ENCODE data around the gene RALGAPA2. TPM values are rescaled to one million over a fixed set of nuclear protein-coding genes. Genes with fewer than 3 reads are reported as not detected.

The RALGAPA2 gene
- total and polyA plus RNA-seq, 7 experiments from 2014 or later, result 6.7 to 45.4 (median 34.9) TPM

DNA sequence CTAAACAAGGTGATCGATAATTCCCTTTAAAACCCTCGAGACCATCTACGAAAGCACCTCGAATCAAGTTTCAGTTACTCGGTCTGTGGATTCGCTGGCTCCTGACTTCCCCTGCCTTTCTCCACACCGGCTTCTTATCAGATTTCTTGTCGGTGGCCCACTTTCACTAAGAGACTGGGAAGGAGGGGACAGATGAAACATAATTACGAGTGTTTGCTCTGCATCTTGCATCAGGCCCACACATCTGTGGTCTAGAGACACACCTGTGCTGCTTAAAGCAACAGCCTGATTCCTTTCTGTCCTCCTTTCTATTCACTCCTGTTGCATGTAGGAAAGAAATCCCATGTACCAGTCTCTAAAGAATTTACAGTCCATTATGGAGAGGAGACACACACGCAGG, 306.8 kb downstream of the RALGAPA2 start:
- Histone ChIP-seq H3K27me3 (ENCODE audit: control insufficient read depth in 2 of 2, insufficient read depth in 2 of 2, low read length in 2 of 2) (no peaks in the 10 kb centered on the region), H3K27ac (ENCODE audit: low read depth, low read length) (no peak overlapping the region), H3K36me3 (ENCODE audit: control insufficient read depth in 2 of 3, insufficient read depth in 3 of 3, low read length in 3 of 3) (peaks cover 0 to 11% (median 0%) of the 10 kb centered on the region in 3 experiments), H3K4me1 (ENCODE audit: control insufficient read depth in 2 of 2, insufficient read depth in 2 of 2, low read length in 2 of 2) (no peaks in the 10 kb centered on the region), H3K4me3 (ENCODE audit: low read length) (no peak overlapping the region), H3K9me3 (ENCODE audit: control insufficient read depth in 2 of 3, low read length in 3 of 3) (no peaks in the 10 kb centered on the region)
- peaks cover 0 to 4% (median 0%) of the 10 kb centered on the region in 7 donors for H3K4me1 Mint-ChIP-seq
- intact Hi-C loops (cut with micrococcal nuclease), result no loop called here
- DNase-seq, result no peak
- peaks cover 0 to 41% (median 5%) of the 10 kb centered on the region in 5 donors for H3K36me3 Mint-ChIP-seq
- peak overlapping the region in 1 of 9 donors; percentile 38 for H3K27ac Mint-ChIP-seq
- H3K27me3 Mint-ChIP-seq, result no peaks in the 10 kb centered on the region
- H3K9me3 Mint-ChIP-seq, result peaks cover 0 to 2% (median 0%) of the 10 kb centered on the region in 11 donors
- no peak for ATAC-seq
- ChIA-PET POLR2A (no interaction called here), CTCF (no interaction called here)
- H3K4me3 Mint-ChIP-seq, result no peak overlapping the region

DNA sequence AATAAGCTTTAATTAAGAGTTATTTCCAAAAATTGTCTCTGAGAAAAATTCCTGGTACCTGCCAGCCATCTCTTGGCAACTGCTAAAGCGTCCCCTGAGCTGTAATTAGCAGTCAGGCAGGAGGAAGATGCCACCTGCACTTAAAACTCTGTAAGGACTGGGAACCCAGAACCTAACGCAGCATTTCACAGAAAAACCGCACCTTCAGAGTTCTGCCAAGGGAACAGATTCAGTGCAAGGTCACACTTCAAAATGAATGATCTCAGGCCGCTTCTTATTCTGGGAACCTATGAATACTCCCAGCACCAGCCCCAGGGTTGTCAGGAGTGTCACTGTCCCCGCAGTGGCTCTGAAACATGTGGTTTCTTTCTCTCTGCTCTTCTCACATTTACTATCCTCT, 307.8 kb downstream of the RALGAPA2 start:
- intact Hi-C loops (cut with micrococcal nuclease), result no loop called here
- peaks cover 0 to 4% (median 0%) of the 10 kb centered on the region in 7 donors for H3K4me1 Mint-ChIP-seq
- ChIA-PET CTCF (no interaction called here), POLR2A (no interaction called here)
- peaks cover 0 to 2% (median 0%) of the 10 kb centered on the region in 11 donors for H3K9me3 Mint-ChIP-seq
- H3K27me3 Mint-ChIP-seq, result no peaks in the 10 kb centered on the region
- no peaks in the 10 kb centered on the region for H3K27me3 ChIP-seq (ENCODE audit: control insufficient read depth in 2 of 2, insufficient read depth in 2 of 2, low read length in 2 of 2)
- H3K27ac Mint-ChIP-seq, result no peak overlapping the region
- no peaks in the 10 kb centered on the region for H3K9me3 ChIP-seq (ENCODE audit: control insufficient read depth in 2 of 3, low read length in 3 of 3)
- no peak overlapping the region for H3K4me3 Mint-ChIP-seq
- H3K4me3 ChIP-seq (ENCODE audit: low read length), result no peak overlapping the region
- peaks cover 0 to 42% (median 5%) of the 10 kb centered on the region in 5 donors for H3K36me3 Mint-ChIP-seq
- H3K4me1 ChIP-seq (ENCODE audit: control insufficient read depth in 2 of 2, insufficient read depth in 2 of 2, low read length in 2 of 2), result no peaks in the 10 kb centered on the region
- peaks cover 0 to 13% (median 0%) of the 10 kb centered on the region in 3 experiments for H3K36me3 ChIP-seq (ENCODE audit: control insufficient read depth in 2 of 3, insufficient read depth in 3 of 3, low read length in 3 of 3)
- DNase-seq (no peak), ATAC-seq (no peak)
- no peak overlapping the region for H3K27ac ChIP-seq (ENCODE audit: low read depth, low read length)

DNA sequence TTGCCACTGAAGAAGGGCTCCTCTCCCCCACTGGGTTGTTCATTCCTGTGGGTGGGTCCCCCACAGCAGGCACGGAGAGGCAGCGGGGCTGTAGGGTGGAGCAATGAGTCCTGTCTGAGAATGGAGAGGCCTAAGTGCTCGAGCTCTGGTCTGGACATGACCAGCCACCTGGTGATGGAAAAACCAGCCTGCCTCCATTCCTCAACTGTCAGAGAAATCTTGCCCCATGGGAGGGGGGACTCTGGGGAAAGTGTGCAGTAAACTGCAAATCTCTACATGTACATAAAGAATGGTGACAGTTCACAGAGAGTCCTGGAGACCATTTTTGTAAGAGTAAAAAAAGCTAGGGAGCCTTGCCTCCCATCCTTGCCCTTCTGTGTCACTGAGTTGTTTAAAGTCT, 310.5 kb downstream of the RALGAPA2 start:
- H3K4me1 ChIP-seq (ENCODE audit: control insufficient read depth in 2 of 2, insufficient read depth in 2 of 2, low read length in 2 of 2), result no peaks in the 10 kb centered on the region
- no peak overlapping the region for H3K27ac Mint-ChIP-seq
- peaks cover 0 to 2% (median 0%) of the 10 kb centered on the region in 11 donors for H3K9me3 Mint-ChIP-seq
- H3K27me3 Mint-ChIP-seq, result no peaks in the 10 kb centered on the region
- CTCF ChIA-PET, result no interaction called here
- POLR2A ChIA-PET, result no interaction called here
- no peak overlapping the region for H3K27ac ChIP-seq (ENCODE audit: low read depth, low read length)
- ATAC-seq (no peak), DNase-seq (no peak)
- H3K4me3 Mint-ChIP-seq, result no peak overlapping the region
- no peak overlapping the region for H3K4me3 ChIP-seq (ENCODE audit: low read length)
- H3K4me1 Mint-ChIP-seq, result peaks cover 0 to 4% (median 0%) of the 10 kb centered on the region in 7 donors
- no peaks in the 10 kb centered on the region for H3K27me3 ChIP-seq (ENCODE audit: control insufficient read depth in 2 of 2, insufficient read depth in 2 of 2, low read length in 2 of 2)
- H3K36me3 ChIP-seq (ENCODE audit: control insufficient read depth in 2 of 3, insufficient read depth in 3 of 3, low read length in 3 of 3), result peaks cover 0 to 16% (median 0%) of the 10 kb centered on the region in 3 experiments
- intact Hi-C loops (cut with micrococcal nuclease), result no loop called here
- no peaks in the 10 kb centered on the region for H3K9me3 ChIP-seq (ENCODE audit: control insufficient read depth in 2 of 3, low read length in 3 of 3)
- H3K36me3 Mint-ChIP-seq, result peaks cover 0 to 53% (median 7%) of the 10 kb centered on the region in 5 donors

DNA sequence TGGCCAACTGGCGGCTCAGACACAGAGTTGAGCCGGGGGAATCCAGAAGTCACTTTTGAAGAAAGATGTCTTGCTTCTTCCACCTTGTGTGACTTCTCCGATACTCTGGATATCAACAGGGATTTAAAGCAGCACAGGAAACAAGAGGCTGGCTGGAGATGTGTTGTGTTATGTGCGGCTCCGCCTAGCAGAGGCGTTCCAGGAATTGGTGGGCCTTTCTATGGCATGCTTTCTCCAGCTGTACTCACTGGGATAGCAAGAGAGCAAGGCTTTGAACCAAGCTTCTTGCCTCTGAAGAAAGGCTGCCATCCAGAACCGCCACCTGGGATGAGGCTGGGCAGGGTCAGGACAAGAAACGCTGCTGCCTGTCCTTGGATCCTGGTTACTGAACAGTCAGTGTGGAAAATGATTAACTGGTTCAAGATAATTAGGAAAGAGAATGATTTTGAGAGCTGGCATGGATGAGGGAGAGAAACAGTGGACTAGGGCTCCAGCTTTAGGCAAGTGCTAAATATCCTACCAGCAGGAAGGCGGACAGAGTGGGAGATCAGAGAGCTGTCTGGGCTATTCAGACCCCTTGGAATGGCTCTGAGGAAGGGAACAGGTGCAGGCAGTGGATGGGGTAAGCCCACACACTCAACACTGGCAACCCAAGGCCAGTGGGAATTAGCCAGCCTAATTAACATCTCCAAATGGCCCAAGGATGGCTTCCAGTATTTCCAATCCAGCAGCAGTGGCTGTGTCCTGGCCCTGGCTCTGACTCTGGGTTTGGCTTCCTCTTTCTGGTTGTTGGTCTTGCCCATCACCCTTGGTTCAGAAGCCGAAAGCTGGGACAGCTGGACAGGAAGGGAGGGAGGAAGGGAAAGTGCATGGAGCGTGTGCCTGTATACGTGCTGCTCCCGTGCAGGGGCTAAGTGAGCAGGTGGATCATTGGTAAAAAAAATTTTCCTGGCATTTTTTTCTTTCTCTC, 312.6 kb downstream of the RALGAPA2 start:
- H3K27ac ChIP-seq (ENCODE audit: low read depth, low read length), result no peak overlapping the region
- Mint-ChIP-seq H3K4me3 (no peak overlapping the region), H3K36me3 (peaks cover 0 to 49% (median 11%) of the 10 kb centered on the region in 5 donors), H3K4me1 (peaks cover 0 to 2% (median 0%) of the 10 kb centered on the region in 7 donors), H3K9me3 (peaks cover 0 to 2% (median 0%) of the 10 kb centered on the region in 11 donors), H3K27me3 (no peaks in the 10 kb centered on the region), H3K27ac (no peak overlapping the region)
- DNase-seq (no peak), ATAC-seq (no peak)
- ChIA-PET CTCF (no interaction called here), POLR2A (no interaction called here)
- no peaks in the 10 kb centered on the region for H3K27me3 ChIP-seq (ENCODE audit: control insufficient read depth in 2 of 2, insufficient read depth in 2 of 2, low read length in 2 of 2)
- no peak overlapping the region for H3K4me3 ChIP-seq (ENCODE audit: low read length)
- no peaks in the 10 kb centered on the region for H3K9me3 ChIP-seq (ENCODE audit: control insufficient read depth in 2 of 3, low read length in 3 of 3)
- intact Hi-C loops (cut with micrococcal nuclease), result no loop called here
- no peaks in the 10 kb centered on the region for H3K4me1 ChIP-seq (ENCODE audit: control insufficient read depth in 2 of 2, insufficient read depth in 2 of 2, low read length in 2 of 2)
- H3K36me3 ChIP-seq (ENCODE audit: control insufficient read depth in 2 of 3, insufficient read depth in 3 of 3, low read length in 3 of 3), result peaks cover 0 to 20% (median 0%) of the 10 kb centered on the region in 3 experiments

DNA sequence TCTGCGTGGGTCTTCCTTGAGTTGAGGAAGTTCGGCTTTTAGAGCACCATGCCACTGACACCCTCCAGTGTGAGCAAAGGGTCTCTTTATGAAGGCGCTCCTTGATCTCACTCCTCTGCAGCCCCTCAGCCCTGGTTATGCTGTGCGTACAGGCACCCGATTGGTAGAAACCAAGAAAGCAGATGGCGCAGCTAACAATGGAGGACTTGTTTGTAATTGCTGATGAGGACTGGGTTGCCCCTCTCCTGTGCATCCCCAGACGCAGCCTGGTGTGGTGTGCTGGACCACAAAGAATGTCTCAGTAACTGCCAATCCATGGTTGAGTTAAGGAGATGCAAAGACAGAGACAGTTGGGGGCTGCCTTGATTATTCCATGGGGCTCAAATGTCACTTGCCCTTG, 314.3 kb downstream of the RALGAPA2 start:
- ATAC-seq, result no peak
- CTCF ChIA-PET, result no interaction called here
- Mint-ChIP-seq H3K36me3 (peaks cover 0 to 51% (median 12%) of the 10 kb centered on the region in 5 donors), H3K27me3 (no peaks in the 10 kb centered on the region), H3K4me1 (no peaks in the 10 kb centered on the region), H3K27ac (peak overlapping the region in 1 of 9 donors; percentile 59), H3K9me3 (peaks cover 0 to 2% (median 0%) of the 10 kb centered on the region in 11 donors), H3K4me3 (no peak overlapping the region)
- no peaks in the 10 kb centered on the region for H3K4me1 ChIP-seq (ENCODE audit: control insufficient read depth in 2 of 2, insufficient read depth in 2 of 2, low read length in 2 of 2)
- peaks cover 0 to 20% (median 0%) of the 10 kb centered on the region in 3 experiments for H3K36me3 ChIP-seq (ENCODE audit: control insufficient read depth in 2 of 3, insufficient read depth in 3 of 3, low read length in 3 of 3)
- DNase-seq, result no peak
- no peak overlapping the region for H3K4me3 ChIP-seq (ENCODE audit: low read length)
- no peak overlapping the region for H3K27ac ChIP-seq (ENCODE audit: low read depth, low read length)
- H3K27me3 ChIP-seq (ENCODE audit: control insufficient read depth in 2 of 2, insufficient read depth in 2 of 2, low read length in 2 of 2), result no peaks in the 10 kb centered on the region
- POLR2A ChIA-PET, result no interaction called here
- no peaks in the 10 kb centered on the region for H3K9me3 ChIP-seq (ENCODE audit: control insufficient read depth in 2 of 3, low read length in 3 of 3)
- intact Hi-C loops (cut with micrococcal nuclease), result no loop called here

DNA sequence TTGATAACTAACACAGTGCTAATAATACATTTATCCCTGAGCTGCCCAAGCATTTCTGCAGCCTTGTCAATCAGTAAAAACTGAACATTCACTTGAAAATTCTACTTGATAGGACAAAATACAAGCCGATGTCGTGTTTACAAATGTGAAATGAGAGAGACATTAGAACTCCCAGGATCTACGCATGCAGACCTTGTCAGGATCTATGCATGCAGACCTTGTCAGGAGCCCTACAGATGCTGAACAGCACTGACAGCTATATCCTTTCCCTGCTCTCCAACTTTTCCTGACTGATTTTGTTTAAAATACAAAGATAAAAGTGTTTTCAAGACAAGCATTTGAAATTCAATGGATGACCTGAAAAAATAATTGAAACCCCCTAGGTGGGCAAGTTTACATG, 315.6 kb downstream of the RALGAPA2 start:
- DNase-seq (no peak), ATAC-seq (no peak)
- H3K27ac ChIP-seq (ENCODE audit: low read depth, low read length), result no peak overlapping the region
- Mint-ChIP-seq H3K27ac (no peak overlapping the region), H3K4me1 (no peaks in the 10 kb centered on the region), H3K27me3 (no peaks in the 10 kb centered on the region), H3K9me3 (no peaks in the 10 kb centered on the region), H3K4me3 (no peak overlapping the region), H3K36me3 (peaks cover 0 to 53% (median 9%) of the 10 kb centered on the region in 5 donors)
- ChIA-PET POLR2A (no interaction called here), CTCF (no interaction called here)
- H3K9me3 ChIP-seq (ENCODE audit: control insufficient read depth in 2 of 3, low read length in 3 of 3), result no peaks in the 10 kb centered on the region
- H3K36me3 ChIP-seq (ENCODE audit: control insufficient read depth in 2 of 3, insufficient read depth in 3 of 3, low read length in 3 of 3), result peaks cover 0 to 27% (median 0%) of the 10 kb centered on the region in 3 experiments
- H3K4me1 ChIP-seq (ENCODE audit: control insufficient read depth in 2 of 2, insufficient read depth in 2 of 2, low read length in 2 of 2), result no peaks in the 10 kb centered on the region
- H3K4me3 ChIP-seq (ENCODE audit: low read length), result no peak overlapping the region
- intact Hi-C loops (cut with micrococcal nuclease), result no loop called here
- no peaks in the 10 kb centered on the region for H3K27me3 ChIP-seq (ENCODE audit: control insufficient read depth in 2 of 2, insufficient read depth in 2 of 2, low read length in 2 of 2)

Data from naive thymus-derived CD4-positive, alpha-beta T cell (primary cell).